Transverse colon (tissue), 4 donors: Measurements from ENCODE around the gene CHTF8.

Experiments used
- CTCF ChIP-seq, 5 experiments: fragments of 200-600 bp in 3 of 5; fragments of 450-650 bp in 2 of 5; sonication (generic) in 3 of 5; IDR thresholded peaks; 1 replicate in 2 of 5; 2 replicates in 3 of 5; pipeline ENCODE4 v1.5.1; 2016 to 2017; ENCODE audit warnings: antibody characterized with exemption in 5 of 5, inconsistent platforms in 3 of 5, mild to moderate bottlenecking in 2 of 5, moderate library complexity in 1 of 5
- EP300 ChIP-seq: sonication (generic); formaldehyde crosslinking; IDR thresholded peaks from one replicate; pipeline ENCODE4 v1.6.1; 2017; ENCODE audit warnings: antibody characterized with exemption, low read depth
- POLR2A ChIP-seq: fragments of 450-650 bp; IDR thresholded peaks from one replicate; pipeline ENCODE4 v1.6.1; 2016; ENCODE audit warnings: antibody characterized with exemption, mild to moderate bottlenecking, moderate library complexity
- POLR2AphosphoS5 ChIP-seq, 3 donors: sonication (generic); formaldehyde crosslinking; IDR thresholded peaks; one replicate each; pipeline ENCODE4 v1.6.1; 2016; ENCODE audit warnings: antibody characterized with exemption in 3 of 3

GRCh38 chr16:69165584-69165983, 33.2 kb upstream of the CHTF8 start:
- TF ChIP-seq POLR2A (no peak), CTCF (IDR thresholded peaks at IDR 0.05) (no peak), POLR2AphosphoS5 (IDR thresholded peaks at IDR 0.05) (no peak), EP300 (no peak)
